OCI-LY7 (cell line): ENCODE data around the gene ANG.

ENCODE experiments used
- CTCF ChIP-seq: fragments of 200-600 bp; sonication (generic); conservative IDR thresholded peaks from 2 replicates; pipeline ENCODE4 v1.5.1; 2014; ENCODE audit warnings: mild to moderate bottlenecking, antibody characterized with exemption, low read length, moderate library complexity, mixed read lengths
- EZH2phosphoT487 ChIP-seq: fragments of 200-600 bp; sonication (generic); IDR thresholded peaks from 2 replicates; pipeline ENCODE4 v1.6.1; 2018; ENCODE audit warnings: low read depth, borderline replicate concordance, mild to moderate bottlenecking, mixed run types, antibody characterized with exemption, low read length, moderate library complexity, mixed read lengths

GRCh38 chr14:20733684-20734429 is 45.3 kb downstream of the ANG start:
- TF ChIP-seq CTCF = no peak
- no peak for TF ChIP-seq EZH2phosphoT487
